DND-41 (cell line): Measurements from ENCODE around the gene HPCAL1.

Experiments used
- CTCF ChIP-seq: IDR thresholded peaks from 2 replicates; pipeline ENCODE4 v1.5.1; 2012; ENCODE audit warnings: borderline replicate concordance, low read length, moderate library complexity, mild to moderate bottlenecking; ENCODE audit not compliant: poor library complexity, severe bottlenecking; ENCODE audit errors: extremely low read depth
- EZH2 ChIP-seq: IDR thresholded peaks from 3 replicates; pipeline ENCODE4 v1.6.1; 2012; ENCODE audit warnings: borderline replicate concordance, low read depth, mild to moderate bottlenecking, moderate library complexity, low read length, inconsistent platforms; ENCODE audit not compliant: severe bottlenecking

DNA sequence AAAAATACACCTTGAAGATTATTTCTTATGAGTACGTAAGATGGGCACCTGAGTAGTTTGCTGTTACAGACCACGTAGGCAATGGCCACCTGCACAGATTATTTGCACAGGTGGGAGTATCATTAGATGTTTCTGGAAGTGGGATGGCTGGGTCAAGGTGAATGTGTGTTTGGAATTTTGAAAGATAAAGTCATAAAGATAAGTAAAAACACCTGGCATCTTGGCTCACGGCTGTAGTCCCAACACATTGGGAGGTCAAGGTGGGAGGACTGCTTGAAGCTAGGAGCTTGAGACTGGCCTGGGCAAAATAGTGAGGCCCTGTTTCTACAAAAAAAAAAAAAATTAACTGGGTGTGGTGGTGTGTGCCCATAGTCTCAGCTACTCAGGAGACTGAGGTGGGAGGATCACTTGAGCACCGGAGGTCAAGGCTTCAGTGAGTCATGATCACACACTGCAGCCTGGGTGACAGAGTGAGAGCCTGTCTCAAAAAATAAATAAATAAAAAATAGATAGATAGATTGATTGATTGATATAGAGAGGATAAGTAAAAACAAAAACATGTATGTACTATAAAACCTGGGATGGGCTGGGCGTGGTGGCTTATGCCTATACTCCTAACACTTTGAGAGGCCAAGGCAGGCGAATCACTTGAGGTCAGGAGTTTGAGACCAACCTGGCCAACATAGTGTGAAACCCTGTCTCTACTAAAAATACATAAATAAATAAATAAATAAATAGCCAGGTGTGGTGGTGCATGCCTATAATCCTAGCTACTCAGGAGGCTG lies 115.0 kb downstream of the HPCAL1 start:
- no peak for TF ChIP-seq EZH2
- TF ChIP-seq CTCF: no peak
